ENCODE measurements around the gene OR2T2.

DNA sequence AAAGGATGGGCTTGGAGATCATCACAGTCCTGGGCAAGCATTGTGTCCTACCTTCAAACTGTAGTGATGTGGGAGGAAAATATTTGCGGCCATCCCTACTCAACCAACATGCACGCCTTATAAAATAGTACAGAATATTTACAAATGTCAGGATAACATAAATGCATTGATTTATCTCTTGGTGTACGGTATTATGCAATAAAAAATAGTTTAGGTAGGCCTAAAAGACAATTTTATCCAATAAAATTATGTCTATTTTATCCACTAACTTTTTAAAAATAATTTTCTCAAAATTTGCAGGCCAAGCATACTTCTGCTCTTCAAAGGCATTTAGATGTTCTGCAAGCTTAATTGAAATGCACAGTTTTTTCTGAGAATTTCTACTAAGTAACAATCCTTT is 42.7 kb upstream of the OR2T2 start, which contains the start of gene OR2T1:
- TF ChIP-seq, protein P1, sequence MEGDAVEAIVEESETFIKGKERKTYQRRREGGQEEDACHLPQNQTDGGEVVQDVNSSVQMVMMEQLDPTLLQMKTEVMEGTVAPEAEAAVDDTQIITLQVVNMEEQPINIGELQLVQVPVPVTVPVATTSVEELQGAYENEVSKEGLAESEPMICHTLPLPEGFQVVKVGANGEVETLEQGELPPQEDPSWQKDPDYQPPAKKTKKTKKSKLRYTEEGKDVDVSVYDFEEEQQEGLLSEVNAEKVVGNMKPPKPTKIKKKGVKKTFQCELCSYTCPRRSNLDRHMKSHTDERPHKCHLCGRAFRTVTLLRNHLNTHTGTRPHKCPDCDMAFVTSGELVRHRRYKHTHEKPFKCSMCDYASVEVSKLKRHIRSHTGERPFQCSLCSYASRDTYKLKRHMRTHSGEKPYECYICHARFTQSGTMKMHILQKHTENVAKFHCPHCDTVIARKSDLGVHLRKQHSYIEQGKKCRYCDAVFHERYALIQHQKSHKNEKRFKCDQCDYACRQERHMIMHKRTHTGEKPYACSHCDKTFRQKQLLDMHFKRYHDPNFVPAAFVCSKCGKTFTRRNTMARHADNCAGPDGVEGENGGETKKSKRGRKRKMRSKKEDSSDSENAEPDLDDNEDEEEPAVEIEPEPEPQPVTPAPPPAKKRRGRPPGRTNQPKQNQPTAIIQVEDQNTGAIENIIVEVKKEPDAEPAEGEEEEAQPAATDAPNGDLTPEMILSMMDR (conservative IDR thresholded peaks at IDR 0.05 in 1 of 2, IDR thresholded peaks at IDR 0.05 in 1 of 2; ENCODE audit: low read depth in 1 of 2, low read length in 2 of 2): no peak
- no peak for TF ChIP-seq EZH2 (IDR thresholded peaks at IDR 0.05; ENCODE audit: low read length, missing control alignments)

Data from fibroblast of lung (primary cell).